Peyer's patch (tissue), 4 donors: Measurements from ENCODE around the gene USP36. TPM values are rescaled to one million over a fixed set of nuclear protein-coding genes. Genes with fewer than 3 reads are reported as not detected.

Experiments used
- DNase-seq, 3 donors: peaks; one replicate each; pipeline ENCODE4 v3.0.0-alpha.2; 2017 to 2019
- H3K27ac ChIP-seq, 4 donors: fragments of 200-600 bp; sonication (generic); one replicate each; pipeline ENCODE4 v1.5.1; 2016 to 2019
- H3K27me3 ChIP-seq, 2 donors: fragments of 200-600 bp; sonication (generic); one replicate each; pipeline ENCODE4 v1.5.1; 2019
- H3K36me3 ChIP-seq, 3 donors: fragments of 200-600 bp; sonication (generic); one replicate each; pipeline ENCODE4 v1.5.1; 2016 to 2019
- H3K4me1 ChIP-seq, 4 donors: fragments of 200-600 bp; sonication (generic); one replicate each; pipeline ENCODE4 v1.5.1; 2016 to 2019
- H3K4me3 ChIP-seq, 4 donors: fragments of 200-600 bp; sonication (generic); 1 replicate in 3 of 4; 2 replicates in 1 of 4; pipeline ENCODE4 v1.5.1; 2016 to 2019; ENCODE audit warnings: mild to moderate bottlenecking in 1 of 4
- H3K9me3 ChIP-seq, 4 donors: fragments of 200-600 bp; sonication (generic); one replicate each; pipeline ENCODE4 v1.5.1; 2016 to 2019; ENCODE audit warnings: mild to moderate bottlenecking in 1 of 4
- CTCF ChIP-seq, 6 experiments: fragments of 450-650 bp in 4 of 6; fragments of 200-600 bp in 2 of 6; sonication (generic) in 1 of 6; IDR thresholded peaks; one replicate each; pipeline ENCODE4 v1.5.1; 2017 to 2019; ENCODE audit warnings: antibody characterized with exemption in 6 of 6, mild to moderate bottlenecking in 3 of 6, moderate library complexity in 1 of 6
- POLR2A ChIP-seq, 2 donors: fragments of 450-650 bp; IDR thresholded peaks; one replicate each; pipeline ENCODE4 v1.5.1; 2017; ENCODE audit warnings: antibody characterized with exemption in 2 of 2, mild to moderate bottlenecking in 2 of 2, moderate library complexity in 2 of 2
- total RNA-seq, 4 donors: library from RNA; depleted of rRNA; stranded (reverse); fragments of >200 nt; gene quantifications; one replicate each; pipeline ENCODE4 v1.1.0, GENCODE V29; 2016

Gene USP36
- total RNA-seq, 4 donors from 2014 or later: 20.7 to 130 (median 59.9) TPM

DNA sequence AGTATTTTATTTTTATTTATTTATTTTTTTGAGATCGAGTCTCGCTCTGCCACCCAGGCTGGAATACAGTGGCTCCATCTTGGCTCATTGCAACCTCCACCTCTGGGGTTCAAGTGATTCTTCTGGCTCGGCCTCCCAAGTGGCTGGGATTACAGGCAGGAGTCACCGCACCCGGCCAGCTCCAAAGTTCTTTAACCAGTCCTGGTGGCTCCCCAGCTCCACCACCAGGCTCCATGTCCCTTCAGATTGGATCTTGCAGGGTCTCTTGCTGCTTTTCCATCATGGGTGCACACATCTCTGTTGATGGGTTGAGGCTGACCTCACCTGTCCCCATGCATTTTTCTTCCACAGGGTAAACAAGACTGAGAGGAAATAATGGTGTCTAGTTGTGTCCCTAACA lies 8.4 kb upstream of the USP36 start:
- no peak for TF ChIP-seq CTCF (IDR thresholded peaks at IDR 0.05)
- TF ChIP-seq POLR2A (IDR thresholded peaks at IDR 0.05): no peak
- no peak overlapping the region for H3K27ac ChIP-seq
- peaks cover 0 to 6% (median 0%) of the 10 kb centered on the region in 4 donors for H3K4me1 ChIP-seq
- H3K4me3 ChIP-seq: no peak overlapping the region
- DNase-seq: no peak
- no peaks in the 10 kb centered on the region for H3K27me3 ChIP-seq
- H3K9me3 ChIP-seq: no peaks in the 10 kb centered on the region
- H3K36me3 ChIP-seq: no peaks in the 10 kb centered on the region

GRCh38 chr17:78847052-78847451 lies 6.4 kb upstream of the USP36 start:
- Histone ChIP-seq H3K27me3 (no peaks in the 10 kb centered on the region), H3K9me3 (no peaks in the 10 kb centered on the region), H3K27ac (no peak overlapping the region), H3K4me3 (no peak overlapping the region), H3K4me1 (peaks cover 0 to 3% (median 0%) of the 10 kb centered on the region in 4 donors), H3K36me3 (no peaks in the 10 kb centered on the region)
- no peak for DNase-seq
- TF ChIP-seq POLR2A (IDR thresholded peaks at IDR 0.05) (no peak), CTCF (IDR thresholded peaks at IDR 0.05) (no peak)

DNA sequence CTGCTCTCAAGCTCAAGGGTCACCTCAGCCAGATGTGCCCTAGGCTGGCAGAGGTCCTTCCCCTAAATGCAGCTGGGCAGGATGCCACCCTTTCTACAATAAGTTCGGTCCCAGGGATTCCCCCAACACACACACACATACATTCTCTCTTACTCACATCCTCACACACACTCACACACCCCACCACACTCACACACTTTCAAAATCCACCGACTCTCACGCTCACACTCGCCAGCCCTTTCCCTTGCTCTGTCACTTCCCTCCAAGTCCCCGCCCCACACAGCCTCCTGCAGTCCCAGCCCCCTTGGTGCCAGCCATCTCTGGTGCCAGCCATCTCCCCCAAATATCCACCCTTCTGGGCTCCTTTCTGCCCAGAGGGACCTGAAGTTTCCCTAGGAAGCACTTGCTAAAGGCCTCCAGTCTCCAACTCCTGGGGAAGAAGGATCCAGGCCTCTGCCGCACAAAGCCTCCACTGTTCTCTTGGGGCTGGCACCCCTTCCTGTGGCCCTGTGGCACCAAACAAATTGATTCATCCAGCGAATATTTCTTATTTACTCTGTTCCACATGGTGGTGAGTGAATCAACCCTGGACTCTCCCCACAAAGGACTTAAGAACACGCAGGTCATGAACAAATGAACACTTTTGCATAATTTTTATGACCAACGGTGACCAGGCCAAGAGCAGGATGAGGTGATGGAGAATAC lies 3.8 kb upstream of the USP36 start:
- Histone ChIP-seq H3K27me3 (no peaks in the 10 kb centered on the region), H3K9me3 (no peaks in the 10 kb centered on the region), H3K27ac (no peak overlapping the region), H3K4me3 (no peak overlapping the region), H3K36me3 (no peaks in the 10 kb centered on the region), H3K4me1 (peaks cover 0 to 10% (median 0%) of the 10 kb centered on the region in 4 donors)
- TF ChIP-seq CTCF (IDR thresholded peaks at IDR 0.05) (no peak), POLR2A (IDR thresholded peaks at IDR 0.05) (no peak)
- DNase-seq: no peak

DNA sequence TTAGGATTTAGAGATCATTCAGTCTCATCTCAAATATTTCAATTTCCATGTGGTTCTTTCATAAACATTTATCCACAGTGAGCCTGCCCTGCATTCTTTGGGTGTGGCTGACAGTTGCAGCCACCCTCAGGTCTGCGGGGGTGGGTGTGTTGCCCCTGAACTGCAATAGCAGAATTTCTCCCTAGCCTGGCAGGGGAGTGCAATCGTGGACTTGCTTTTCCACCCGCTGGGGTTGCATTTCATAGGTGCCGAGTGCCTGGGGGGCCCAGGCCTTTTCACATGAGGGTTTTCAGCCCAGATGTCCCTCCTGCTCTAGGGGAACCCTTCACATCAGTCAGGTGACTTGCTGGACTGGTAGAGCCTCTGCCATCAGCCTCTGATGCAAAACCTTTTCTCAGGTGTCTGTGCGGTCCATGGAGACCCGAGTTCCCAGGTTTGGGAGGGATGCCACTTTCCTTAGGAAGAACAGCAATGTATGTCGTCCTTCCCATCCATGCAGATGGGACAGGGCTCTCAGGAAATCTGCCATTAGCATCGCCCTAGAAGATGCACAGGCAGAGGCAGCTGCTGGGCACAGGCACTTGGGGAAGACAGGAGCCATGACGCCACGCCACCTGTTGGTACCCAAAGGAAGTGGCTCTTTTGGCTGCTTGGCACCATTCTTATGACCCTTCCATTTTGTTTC lies 2.4 kb upstream of the USP36 start:
- DNase-seq: peak in 2 of 3 donors; percentile 50 to 76
- H3K27me3 ChIP-seq: no peaks in the 10 kb centered on the region
- peaks cover 0 to 21% (median 2%) of the 10 kb centered on the region in 4 donors for H3K4me1 ChIP-seq
- H3K4me3 ChIP-seq: no peak overlapping the region
- no peak overlapping the region for H3K27ac ChIP-seq
- H3K9me3 ChIP-seq: no peaks in the 10 kb centered on the region
- H3K36me3 ChIP-seq: peaks cover 0 to under 1% (median 0%) of the 10 kb centered on the region in 3 donors
- peak; percentile 48 to 62 (median 56) for TF ChIP-seq CTCF (IDR thresholded peaks at IDR 0.05)
- TF ChIP-seq POLR2A (IDR thresholded peaks at IDR 0.05): no peak

DNA sequence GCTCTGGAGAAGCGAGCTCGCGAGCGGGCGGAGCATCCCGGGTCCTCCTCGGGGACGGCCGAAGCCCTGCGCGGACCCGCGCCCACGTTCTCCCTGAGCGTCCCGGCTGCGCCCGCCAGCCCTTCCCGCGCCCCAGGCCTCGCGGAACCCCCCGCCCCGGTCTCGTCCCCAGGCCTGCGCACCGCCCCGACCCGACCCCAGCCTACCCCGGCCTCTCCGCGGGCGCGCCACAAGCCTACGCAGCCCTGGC lies 159 bp downstream of the USP36 start:
- Histone ChIP-seq H3K4me1 (peaks cover 0 to 21% (median 2%) of the 10 kb centered on the region in 4 donors), H3K27ac (peak overlapping the region; percentile 92 to 100 (median 100)), H3K4me3 (peak overlapping the region; percentile 69 to 94 (median 89)), H3K9me3 (no peaks in the 10 kb centered on the region), H3K27me3 (no peaks in the 10 kb centered on the region), H3K36me3 (peaks cover 0 to 26% (median 0%) of the 10 kb centered on the region in 3 donors)
- TF ChIP-seq CTCF (IDR thresholded peaks at IDR 0.05) (no peak), POLR2A (IDR thresholded peaks at IDR 0.05) (no peak)
- no peak for DNase-seq
